Measurements from ENCODE around the gene SLC4A11. TPM values are rescaled to one million over a fixed set of nuclear protein-coding genes. Genes with fewer than 3 reads are reported as not detected.

The SLC4A11 gene
- total RNA-seq, 1 experiment from 2014 or later = 5.7 TPM

GRCh38 chr20:3193806-3194616 lies 45.0 kb downstream of the SLC4A11 start:
- BruUV-seq (replicated peaks) = no TSS peak
- no peak overlapping the region for H3K4me3 Mint-ChIP-seq (ENCODE audit: unreplicated experiment)
- H3K36me3 Mint-ChIP-seq (ENCODE audit: insufficient read depth, unreplicated experiment) = peaks cover 74% of the 10 kb centered on the region
- CTCF ChIA-PET = interaction anchor here (0.6 to 1.2 kb wide), 2 partner anchors 9 to 84 kb away, joined by 3 to 4 read pairs; no protein-coding TSS in a partner anchor
- intact Hi-C loops (cut with micrococcal nuclease) = no loop called here
- H3K27ac Mint-ChIP-seq (ENCODE audit: low read depth, unreplicated experiment) = no peak overlapping the region
- peaks cover 7% of the 10 kb centered on the region for H3K4me1 Mint-ChIP-seq (ENCODE audit: insufficient read depth, unreplicated experiment)
- TF ChIP-seq CTCF (IDR thresholded peaks at IDR 0.05; ENCODE audit: unreplicated experiment) = no peak
- no peak for DNase-seq (ENCODE audit: unreplicated experiment)
- POLR2A ChIA-PET = interaction anchor here (1.1 kb wide), 1 partner anchor 10 kb away, joined by 3 read pairs; no protein-coding TSS in a partner anchor
- H3K27me3 Mint-ChIP-seq (ENCODE audit: insufficient read depth, unreplicated experiment) = no peaks in the 10 kb centered on the region
- H3K9me3 Mint-ChIP-seq (ENCODE audit: unreplicated experiment) = no peaks in the 10 kb centered on the region

- no TSS peak for BruUV-seq (replicated peaks)
- POLR2A ChIA-PET = interaction anchor here (1.1 to 1.6 kb wide), 3 partner anchors 8 to 31 kb away, joined by 3 read pairs; no protein-coding TSS in a partner anchor
- Mint-ChIP-seq H3K27ac (ENCODE audit: low read depth, unreplicated experiment) (no peak overlapping the region), H3K9me3 (ENCODE audit: unreplicated experiment) (no peaks in the 10 kb centered on the region), H3K4me1 (ENCODE audit: insufficient read depth, unreplicated experiment) (peaks cover 7% of the 10 kb centered on the region), H3K27me3 (ENCODE audit: insufficient read depth, unreplicated experiment) (no peaks in the 10 kb centered on the region), H3K4me3 (ENCODE audit: unreplicated experiment) (no peak overlapping the region), H3K36me3 (ENCODE audit: insufficient read depth, unreplicated experiment) (peaks cover 63% of the 10 kb centered on the region)
- intact Hi-C loops (cut with micrococcal nuclease) = no loop called here
- DNase-seq (ENCODE audit: unreplicated experiment) = no peak
- no peak for TF ChIP-seq CTCF (IDR thresholded peaks at IDR 0.05; ENCODE audit: unreplicated experiment)
- CTCF ChIA-PET = interaction anchor here (0.7 to 1.2 kb wide), 2 partner anchors 11 to 213 kb away, joined by 3 to 4 read pairs; no protein-coding TSS in a partner anchor
Measured at GRCh38 chr20:3192226-3193015, 46.6 kb downstream of the SLC4A11 start.

- H3K27me3 Mint-ChIP-seq (ENCODE audit: insufficient read depth, unreplicated experiment) = no peaks in the 10 kb centered on the region
- no peak overlapping the region for H3K4me3 Mint-ChIP-seq (ENCODE audit: unreplicated experiment)
- no peak for DNase-seq (ENCODE audit: unreplicated experiment)
- POLR2A ChIA-PET = interaction anchor here (0.8 kb wide), 1 partner anchor 12 kb away, joined by 4 read pairs; no protein-coding TSS in a partner anchor
- TF ChIP-seq CTCF (IDR thresholded peaks at IDR 0.05; ENCODE audit: unreplicated experiment) = no peak
- BruUV-seq (replicated peaks) = no TSS peak
- H3K36me3 Mint-ChIP-seq (ENCODE audit: insufficient read depth, unreplicated experiment) = peaks cover 54% of the 10 kb centered on the region
- no peak overlapping the region for H3K27ac Mint-ChIP-seq (ENCODE audit: low read depth, unreplicated experiment)
- H3K4me1 Mint-ChIP-seq (ENCODE audit: insufficient read depth, unreplicated experiment) = peaks cover 3% of the 10 kb centered on the region
- H3K9me3 Mint-ChIP-seq (ENCODE audit: unreplicated experiment) = no peaks in the 10 kb centered on the region
- CTCF ChIA-PET = interaction anchor here (0.5 kb wide), 1 partner anchor 660 kb away, joined by 6 read pairs; no protein-coding TSS in a partner anchor
- intact Hi-C loops (cut with micrococcal nuclease) = no loop called here
Measured at GRCh38 chr20:3190681-3191111, 48.3 kb downstream of the SLC4A11 start.
